ENCODE measurements around the gene SCUBE3.

SCUBE3 gene

GRCh38 chr6:35213824-35214756 lies at the start of gene SCUBE3:
Gene SCUBE3, plus strand, starts transcription at chr6:35213956. Its CDS starts 463 bp downstream, at chr6:35214419.
- DNase-seq (ENCODE audit: low read depth, low spot score): no peak

DNA sequence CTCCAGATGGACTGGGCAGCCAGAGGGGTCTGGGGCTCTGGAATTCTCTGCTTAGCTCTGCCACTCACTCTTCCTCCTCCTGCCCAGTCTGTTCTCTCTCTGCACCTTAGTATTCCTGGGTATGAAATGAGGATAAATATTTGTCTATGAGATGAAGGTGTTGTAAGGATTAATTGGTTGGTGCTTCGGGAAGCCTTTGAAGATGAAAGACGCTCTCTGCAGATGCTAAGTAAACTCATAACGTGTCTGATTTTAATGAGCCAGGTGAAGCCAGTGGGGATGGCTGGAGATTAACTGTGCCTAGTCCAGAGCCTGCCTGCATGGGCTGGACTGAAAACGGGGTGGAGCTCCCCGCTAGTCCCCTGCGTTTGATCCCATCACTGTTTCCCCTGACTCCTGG lies 49.5 kb upstream of the SCUBE3 start:
- no peak for DNase-seq (ENCODE audit: low read depth, low spot score)

DNA sequence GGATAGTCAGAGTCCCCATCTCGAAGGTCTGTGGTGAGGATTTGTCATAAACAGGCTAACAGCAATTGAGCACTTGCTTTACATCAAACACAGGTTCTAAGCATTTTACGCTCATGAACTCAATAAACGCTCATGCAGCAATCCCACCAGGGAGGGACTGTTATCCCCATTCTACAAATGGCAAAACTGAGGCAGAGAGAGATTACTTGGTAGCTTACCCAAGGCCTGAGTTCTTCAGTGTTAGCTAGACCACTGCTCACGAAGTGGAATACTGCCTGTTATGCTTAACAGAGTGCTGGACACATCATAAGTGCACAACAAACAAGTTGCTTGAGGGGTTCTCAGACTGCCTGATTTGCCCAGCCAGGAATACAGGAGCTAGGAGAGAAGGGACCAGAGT lies 48.9 kb upstream of the SCUBE3 start:
- no peak for DNase-seq (ENCODE audit: low read depth, low spot score)

DNA sequence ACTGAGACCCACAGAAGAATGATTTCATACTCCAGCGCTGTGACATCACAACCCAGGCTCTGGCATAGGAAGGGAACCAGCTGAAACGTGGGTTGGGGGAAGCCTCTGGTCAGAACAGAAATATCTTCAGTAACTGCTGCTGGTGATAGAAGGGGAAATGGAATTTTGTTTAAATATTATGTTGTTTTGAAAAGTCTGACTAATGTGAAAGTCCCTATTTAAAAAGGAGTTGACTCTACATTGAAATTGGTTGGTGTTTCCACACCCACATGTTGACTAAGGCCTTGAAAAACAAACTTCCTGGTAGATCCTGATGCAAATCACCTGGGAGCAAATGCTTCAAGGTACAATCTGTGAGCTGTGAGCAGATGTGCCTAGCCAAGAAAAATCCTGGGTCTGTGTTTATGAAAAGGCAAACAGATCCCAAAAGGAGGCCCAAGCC lies 48.1 kb upstream of the SCUBE3 start:
- no peak for DNase-seq (ENCODE audit: low read depth, low spot score)

DNA sequence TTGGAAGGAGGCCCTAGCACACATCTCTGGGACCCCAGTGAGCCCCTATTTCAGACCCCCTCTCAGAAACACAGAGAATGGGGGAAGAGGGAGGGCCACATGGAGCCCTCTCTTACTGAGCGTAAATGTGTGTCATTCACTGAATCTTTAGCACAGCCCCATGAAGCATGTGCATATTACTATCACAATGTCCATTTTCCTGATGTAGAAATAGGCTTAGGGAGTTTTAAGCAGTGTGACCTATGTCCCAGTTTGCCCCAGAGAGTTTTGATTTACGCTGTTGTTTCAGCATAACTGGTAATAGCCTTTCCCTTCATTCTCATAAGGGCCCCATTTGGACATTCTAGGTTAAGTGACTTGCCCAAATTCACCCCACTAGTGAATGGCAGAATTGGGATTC lies 47.6 kb upstream of the SCUBE3 start:
- DNase-seq (ENCODE audit: low read depth, low spot score): no peak

GRCh38 chr6:35166520-35166919 lies 47.2 kb upstream of the SCUBE3 start:
- DNase-seq (ENCODE audit: low read depth, low spot score): no peak

DNA sequence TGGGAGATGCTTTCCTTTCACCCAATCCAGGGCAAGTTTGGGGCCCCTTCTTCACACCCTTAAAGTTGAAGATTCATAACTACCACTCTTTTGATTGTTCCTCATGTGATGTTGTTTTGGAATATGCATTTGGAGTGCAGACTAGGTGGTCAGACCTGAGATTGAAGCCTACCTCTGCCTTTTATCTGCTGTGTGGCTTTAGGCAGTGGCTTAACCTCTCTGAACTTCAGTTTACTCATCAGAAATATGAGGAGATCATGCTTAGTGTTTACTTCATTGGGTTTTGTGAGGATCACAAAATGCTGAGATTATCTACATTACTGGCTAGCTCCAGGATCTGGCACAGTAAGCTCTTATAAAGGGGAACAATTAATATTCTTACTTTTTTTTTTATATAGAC lies 46.3 kb upstream of the SCUBE3 start:
- no peak for DNase-seq (ENCODE audit: low read depth, low spot score)

DNA sequence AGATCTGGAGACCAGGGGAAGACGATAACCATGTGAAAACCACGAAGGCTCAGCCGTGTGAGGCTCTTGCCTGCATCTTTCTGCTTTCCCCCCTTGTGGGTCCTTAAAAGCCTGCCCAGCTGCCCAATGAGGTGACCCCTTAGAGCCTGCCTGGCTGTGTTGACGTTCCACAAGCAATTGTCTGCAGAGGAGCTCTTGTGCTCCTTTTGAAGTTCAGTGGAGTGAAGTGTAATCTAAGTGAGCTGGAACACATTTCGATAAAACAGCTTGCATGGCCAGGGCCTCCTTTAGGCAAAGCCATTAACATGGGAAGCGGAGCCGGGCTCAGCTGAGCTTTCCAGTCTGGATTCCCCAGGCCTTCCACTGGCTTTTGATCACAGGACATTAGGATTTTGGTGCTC lies 45.3 kb upstream of the SCUBE3 start:
- DNase-seq (ENCODE audit: low read depth, low spot score): no peak

DNA sequence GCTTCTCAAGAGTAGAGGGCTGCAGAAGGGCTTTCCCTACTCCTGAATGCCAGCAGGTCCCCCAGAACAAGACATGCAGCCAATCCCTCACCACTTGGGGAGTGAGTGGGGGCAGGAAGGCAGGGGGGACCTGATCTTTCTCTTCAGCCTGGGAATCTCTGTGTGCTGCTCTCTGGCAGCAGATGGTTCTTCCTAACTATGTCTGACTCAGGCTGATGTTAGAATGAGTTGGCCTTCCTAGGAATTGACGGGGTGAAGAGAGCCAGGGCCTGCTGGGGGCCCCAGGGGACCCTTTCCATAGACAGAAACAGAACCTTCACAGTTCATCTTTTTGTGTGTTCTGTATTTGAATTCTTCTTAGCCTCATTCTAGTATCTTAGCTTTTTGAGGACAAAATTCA lies 43.6 kb upstream of the SCUBE3 start:
- no peak for DNase-seq (ENCODE audit: low read depth, low spot score)

DNA sequence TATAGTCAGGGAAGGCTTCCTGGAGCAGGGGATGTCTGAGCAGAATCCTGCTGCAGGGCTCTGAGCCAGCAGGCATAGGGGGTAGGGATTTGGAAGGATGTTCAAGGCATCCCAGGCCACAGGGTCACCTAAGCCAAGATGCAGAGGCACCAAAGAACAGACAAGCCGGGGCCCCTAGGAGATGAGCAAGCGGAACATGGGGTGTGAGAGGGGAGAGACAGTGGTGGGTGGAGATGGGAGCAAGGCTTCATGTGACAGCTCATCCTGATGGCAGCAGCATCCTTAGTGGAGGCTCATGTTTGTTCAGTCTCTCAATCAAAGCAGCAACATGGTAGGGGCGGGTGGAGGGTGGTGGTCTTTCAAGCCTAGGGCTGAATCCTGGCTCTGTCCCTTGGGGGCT lies 42.9 kb upstream of the SCUBE3 start:
- DNase-seq (ENCODE audit: low read depth, low spot score): no peak

DNA sequence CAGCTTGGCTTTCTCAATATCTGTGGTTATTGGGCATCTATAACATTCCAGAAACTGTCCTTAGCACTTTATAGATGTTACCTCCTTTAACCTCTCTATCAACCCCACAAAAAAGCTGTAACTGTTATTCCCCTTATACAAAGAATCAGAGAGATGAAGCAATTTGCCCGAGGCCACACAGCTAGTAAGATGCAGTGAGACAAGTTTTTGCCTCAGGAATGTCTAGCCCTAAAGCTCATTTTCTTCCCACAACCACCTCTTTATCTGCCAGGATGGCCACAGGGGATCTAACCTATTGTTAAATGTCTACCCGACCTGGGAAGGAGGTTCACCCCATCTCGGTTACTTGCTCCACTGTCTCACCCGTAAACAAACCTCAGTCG lies 40.7 kb upstream of the SCUBE3 start:
- no peak for DNase-seq (ENCODE audit: low read depth, low spot score)

DNA sequence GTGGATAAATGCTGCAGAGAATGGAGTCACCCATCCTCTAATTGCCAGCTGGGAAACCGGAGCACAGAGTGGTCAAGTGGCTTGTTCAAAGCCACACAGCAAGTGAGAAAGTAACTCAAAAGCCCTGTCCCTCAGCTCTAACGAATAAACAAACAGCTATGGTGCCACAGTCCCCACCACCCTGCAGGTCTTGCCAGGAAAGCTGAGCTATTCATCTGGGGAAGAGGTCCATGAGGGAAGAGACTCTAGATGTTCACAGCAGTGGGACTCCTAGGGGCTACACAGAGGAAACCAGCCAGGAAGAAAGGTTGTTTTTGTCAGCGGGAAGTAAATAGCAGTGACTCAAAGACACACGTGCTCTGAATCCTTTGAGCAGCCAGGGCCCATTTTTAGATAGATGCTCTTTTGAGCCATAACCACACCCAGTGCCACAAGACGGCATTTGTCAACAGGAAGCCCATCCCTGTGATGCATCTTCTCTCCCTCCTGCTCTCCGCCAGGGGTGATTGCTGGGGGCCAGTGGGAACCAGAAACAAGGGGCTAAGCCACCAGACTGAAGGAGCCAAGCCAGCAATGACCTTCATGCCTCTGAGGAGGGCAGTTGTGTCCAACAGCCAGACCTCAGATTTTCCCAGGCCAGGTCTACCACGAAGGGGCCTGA lies 40.2 kb upstream of the SCUBE3 start:
- DNase-seq (ENCODE audit: low read depth, low spot score): no peak

DNA sequence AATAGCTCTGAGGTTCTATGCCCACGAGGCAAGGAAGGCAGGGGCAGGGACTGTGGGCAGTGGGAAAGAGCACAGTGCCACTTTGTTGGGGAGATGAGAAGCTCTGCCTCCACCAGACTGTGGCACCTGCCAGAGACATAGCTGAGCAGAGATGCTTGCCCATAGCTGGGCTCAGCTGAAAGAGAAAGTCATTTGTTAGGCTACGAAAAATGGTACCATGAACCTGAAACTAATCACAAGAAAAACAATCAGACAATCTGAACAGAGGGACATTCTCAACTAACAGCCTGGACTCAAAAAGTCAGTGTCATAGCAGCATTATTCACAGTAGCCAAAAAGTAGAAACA lies 39.7 kb upstream of the SCUBE3 start:
- DNase-seq (ENCODE audit: low read depth, low spot score): no peak

- no peak for DNase-seq (ENCODE audit: low read depth, low spot score)
These were observed 39.3 kb upstream of the SCUBE3 start for GRCh38 chr6:35174501-35174900.

DNA sequence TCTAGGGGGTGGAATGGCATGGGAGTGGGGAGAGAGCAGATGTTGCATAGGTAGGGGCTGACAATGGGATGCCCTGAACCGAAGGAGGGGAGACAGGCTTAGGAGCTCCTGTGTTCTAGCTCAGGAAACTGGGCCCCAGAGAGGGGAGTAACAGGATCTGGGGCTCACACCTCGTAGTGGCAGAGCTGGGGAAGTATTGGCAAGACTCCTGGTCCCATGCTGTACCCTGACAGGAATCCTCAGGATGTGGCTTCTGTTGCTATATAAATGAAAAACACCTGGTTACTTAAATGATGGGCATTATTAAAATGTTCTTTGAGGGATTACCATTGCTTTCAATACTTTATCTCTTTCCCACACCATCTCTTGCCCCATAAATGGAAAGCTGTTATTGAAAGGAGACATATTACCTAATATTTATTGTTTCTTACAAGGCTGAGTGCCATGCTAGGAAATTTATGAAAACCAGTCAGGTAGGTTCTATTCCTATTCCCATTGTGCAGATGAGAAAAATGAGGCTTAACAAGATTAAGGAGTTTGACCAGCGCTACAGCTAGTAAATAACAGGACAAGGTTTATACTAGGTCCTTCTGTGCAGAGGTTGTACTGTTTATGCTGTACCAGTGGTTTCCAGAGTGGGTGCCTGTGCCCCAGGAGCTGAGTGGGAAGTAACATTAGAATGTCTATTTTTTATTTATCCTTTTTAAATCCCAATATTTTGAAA lies 37.3 kb upstream of the SCUBE3 start:
- no peak for DNase-seq (ENCODE audit: low read depth, low spot score)

DNA sequence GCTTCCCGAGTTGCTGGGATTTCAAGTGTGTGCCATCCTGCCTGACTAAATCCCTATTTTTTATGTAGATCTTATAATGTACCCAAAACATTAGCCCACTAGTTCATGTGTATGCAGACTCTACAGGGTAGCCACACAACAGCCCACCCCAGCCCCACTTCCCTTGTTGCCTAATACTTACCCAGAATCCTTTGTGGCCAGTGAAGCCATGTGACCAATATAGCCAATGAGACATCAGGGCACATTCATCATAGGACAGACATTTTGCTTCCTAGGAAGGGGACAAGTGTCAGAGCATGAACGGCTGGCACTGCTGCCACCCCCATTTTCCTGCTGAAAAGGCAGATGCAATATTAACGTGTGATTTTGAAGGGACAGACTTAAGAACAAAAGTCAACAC lies 36.6 kb upstream of the SCUBE3 start:
- DNase-seq (ENCODE audit: low read depth, low spot score): no peak

- DNase-seq (ENCODE audit: low read depth, low spot score): no peak
These were observed 36.2 kb upstream of the SCUBE3 start for GRCh38 chr6:35177596-35177995.

GRCh38 chr6:35178012-35178411 lies 35.7 kb upstream of the SCUBE3 start:
- DNase-seq (ENCODE audit: low read depth, low spot score): no peak

- no peak for DNase-seq (ENCODE audit: low read depth, low spot score)
These were observed 34.6 kb upstream of the SCUBE3 start for GRCh38 chr6:35178932-35179832.

GRCh38 chr6:35179901-35180535 lies 33.7 kb upstream of the SCUBE3 start:
- DNase-seq (ENCODE audit: low read depth, low spot score): no peak

Measured in brain pericyte (primary cell).